GM12865 (cell line): Measurements from ENCODE around the gene TIAM1.

Source experiments
- DNase-seq: peaks from one replicate; pipeline ENCODE4 v3.0.0; 2010; ENCODE audit warnings: low read depth
- H3K4me3 ChIP-seq: 2 replicates; pipeline ENCODE4 v1.5.1; 2011; ENCODE audit warnings: mild to moderate bottlenecking, low read depth, low read length, control low read depth
- CTCF ChIP-seq: IDR thresholded peaks from 2 replicates; pipeline ENCODE4 v1.5.1; 2011; ENCODE audit warnings: low read length, control low read depth, low read depth, inconsistent platforms; ENCODE audit not compliant: insufficient read depth; ENCODE audit errors: missing control alignments

TIAM1 gene

GRCh38 chr21:31261759-31262158 is 82.3 kb downstream of the TIAM1 start:
- no peak for DNase-seq
- no peak overlapping the region for H3K4me3 ChIP-seq
- TF ChIP-seq CTCF, result no peak

- no peak for TF ChIP-seq CTCF
- no peak for DNase-seq
- no peak overlapping the region for H3K4me3 ChIP-seq
Observed at GRCh38 chr21:31260790-31261189, 83.3 kb downstream of the TIAM1 start.

- no peak for TF ChIP-seq CTCF
- no peak overlapping the region for H3K4me3 ChIP-seq
- no peak for DNase-seq
Observed at GRCh38 chr21:31258073-31258472, 86.0 kb downstream of the TIAM1 start.

GRCh38 chr21:31257265-31257664 is 86.8 kb downstream of the TIAM1 start:
- no peak for TF ChIP-seq CTCF
- no peak for DNase-seq
- H3K4me3 ChIP-seq, result no peak overlapping the region

- TF ChIP-seq CTCF, result no peak
- DNase-seq, result no peak
- H3K4me3 ChIP-seq, result no peak overlapping the region
Observed at GRCh38 chr21:31255896-31256295, 88.2 kb downstream of the TIAM1 start.

GRCh38 chr21:31255036-31255435 is 89.0 kb downstream of the TIAM1 start:
- DNase-seq, result no peak
- no peak for TF ChIP-seq CTCF
- H3K4me3 ChIP-seq, result no peak overlapping the region

- no peak overlapping the region for H3K4me3 ChIP-seq
- no peak for DNase-seq
- no peak for TF ChIP-seq CTCF
Observed at GRCh38 chr21:31254131-31254530, 89.9 kb downstream of the TIAM1 start.
